GM19193 (cell line): ENCODE measurements around the gene RBMS3.

ENCODE experiments used
- POLR2A ChIP-seq: IDR thresholded peaks from 4 replicates; pipeline ENCODE4 v1.6.1; 2011; ENCODE audit not compliant: insufficient read depth, insufficient read length; ENCODE audit errors: extremely low read depth

Gene RBMS3

DNA sequence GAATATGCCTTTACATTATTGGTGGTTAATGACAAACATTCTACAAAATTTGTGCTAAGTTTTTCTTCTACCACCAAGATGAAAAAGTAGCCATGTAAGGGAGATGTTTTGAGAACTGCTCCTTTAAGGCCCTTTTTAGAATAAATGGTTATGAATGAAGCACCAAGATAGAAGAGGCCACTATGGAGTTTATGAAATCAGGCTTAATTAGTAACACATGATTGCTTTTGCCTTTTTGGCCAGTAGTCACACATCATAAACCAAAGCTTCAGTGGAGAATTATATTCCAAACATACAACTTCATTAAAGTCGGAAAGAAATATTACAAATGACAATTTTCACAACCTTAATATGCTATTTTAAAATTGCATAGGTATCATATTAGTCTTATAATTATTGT is 331.7 kb downstream of the RBMS3 start:
- no peak for TF ChIP-seq POLR2A

- no peak for TF ChIP-seq POLR2A
Measured at GRCh38 chr3:29614954-29615353, 334.1 kb downstream of the RBMS3 start.

DNA sequence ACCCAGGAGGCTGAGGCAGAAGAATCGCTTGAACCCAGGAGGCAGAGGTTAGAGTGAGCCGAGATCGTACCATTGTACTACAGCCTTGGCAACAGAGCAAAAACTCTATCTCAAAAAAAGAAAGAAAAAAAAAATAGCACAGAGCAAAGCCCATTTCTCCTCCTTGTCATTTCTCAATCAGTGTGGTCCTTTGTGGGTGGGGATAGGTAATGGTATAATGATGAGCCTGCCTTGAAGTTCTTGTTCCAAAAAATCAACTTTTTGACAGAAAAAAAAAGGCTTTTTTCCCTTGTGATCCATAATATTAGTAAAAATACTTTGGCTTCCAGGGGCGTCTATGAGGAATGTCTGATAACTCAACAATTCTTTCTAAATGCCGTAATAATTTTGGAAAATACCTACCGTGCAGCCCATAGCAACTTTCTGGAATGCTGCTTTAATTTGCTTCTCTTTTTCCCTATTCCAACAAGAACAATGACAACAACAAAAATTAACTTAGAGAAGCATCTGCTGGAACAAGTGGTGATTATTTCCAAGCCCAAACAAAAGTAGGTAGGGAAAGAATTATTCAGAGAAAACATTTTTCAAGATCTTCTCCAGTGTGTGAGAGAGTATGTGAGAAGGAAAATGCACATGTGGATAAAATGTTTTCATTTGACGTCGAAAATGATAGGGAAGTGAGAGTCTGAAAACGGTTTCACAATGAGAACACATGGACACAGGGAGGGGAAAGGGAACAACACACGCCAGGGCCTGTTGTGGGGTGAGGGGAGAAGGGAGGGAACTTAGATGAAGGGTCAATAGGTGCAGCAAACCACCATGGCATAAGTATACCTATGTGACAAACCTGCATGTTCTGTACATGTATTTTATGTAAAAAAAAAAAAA is 337.8 kb downstream of the RBMS3 start:
- TF ChIP-seq POLR2A = no peak

DNA sequence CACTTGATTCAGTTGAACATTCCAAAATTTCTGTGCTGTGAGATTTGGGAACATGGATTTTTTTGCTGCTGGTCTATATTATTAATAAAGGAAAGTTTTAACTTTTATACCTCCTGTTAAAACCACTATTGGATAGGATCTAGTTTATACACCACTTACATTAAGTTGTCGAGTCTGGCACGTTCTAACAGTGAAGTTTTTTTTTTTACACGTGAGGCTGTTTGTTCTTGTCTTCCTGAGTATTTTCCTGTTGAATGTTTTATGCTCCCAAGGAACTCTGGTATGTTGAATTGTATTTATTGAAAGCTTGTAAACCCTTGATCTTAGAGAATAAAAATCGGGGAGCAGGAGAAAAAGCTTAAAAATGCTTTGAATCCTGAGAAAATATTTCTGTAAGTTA is 338.8 kb downstream of the RBMS3 start:
- TF ChIP-seq POLR2A = no peak

- no peak for TF ChIP-seq POLR2A
Measured at GRCh38 chr3:29627136-29628117, 346.6 kb downstream of the RBMS3 start.

DNA sequence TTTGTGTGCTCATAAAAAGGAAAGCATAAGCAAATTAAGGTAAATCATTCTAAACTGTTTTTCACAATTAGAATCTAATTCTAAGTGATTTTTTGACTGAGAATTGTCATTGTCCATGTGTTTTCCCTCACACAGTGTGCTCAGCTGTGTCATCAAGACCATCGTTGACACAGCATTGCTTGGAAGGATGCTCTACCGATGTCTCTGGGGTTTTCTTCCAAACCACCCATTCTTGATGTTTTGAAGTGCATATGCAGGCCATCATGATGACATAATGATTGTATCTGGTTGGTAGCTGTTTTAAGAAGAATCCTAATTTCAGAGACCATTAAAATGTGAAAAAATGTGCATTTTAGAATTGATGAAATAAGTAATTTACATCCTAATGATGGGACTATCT is 347.9 kb downstream of the RBMS3 start:
- no peak for TF ChIP-seq POLR2A

DNA sequence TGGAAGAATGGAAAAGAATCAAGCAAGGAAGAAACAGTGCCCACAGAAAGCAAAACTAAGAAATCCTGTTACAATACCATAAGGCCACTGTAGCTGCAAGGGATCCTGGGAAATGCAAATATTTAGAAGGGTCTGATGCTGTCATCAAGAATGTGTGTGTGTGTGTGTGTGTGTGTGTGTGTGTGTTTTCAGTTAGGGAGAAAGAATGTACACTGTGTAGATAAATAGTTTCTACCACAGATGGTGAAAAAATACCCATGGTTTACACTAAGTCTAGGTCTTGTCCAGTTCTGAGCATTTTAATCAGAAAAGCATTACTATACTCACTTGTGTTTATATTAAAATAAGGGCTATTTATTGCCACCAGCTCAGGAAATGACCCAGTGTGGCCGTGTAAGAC is 355.0 kb downstream of the RBMS3 start:
- no peak for TF ChIP-seq POLR2A

DNA sequence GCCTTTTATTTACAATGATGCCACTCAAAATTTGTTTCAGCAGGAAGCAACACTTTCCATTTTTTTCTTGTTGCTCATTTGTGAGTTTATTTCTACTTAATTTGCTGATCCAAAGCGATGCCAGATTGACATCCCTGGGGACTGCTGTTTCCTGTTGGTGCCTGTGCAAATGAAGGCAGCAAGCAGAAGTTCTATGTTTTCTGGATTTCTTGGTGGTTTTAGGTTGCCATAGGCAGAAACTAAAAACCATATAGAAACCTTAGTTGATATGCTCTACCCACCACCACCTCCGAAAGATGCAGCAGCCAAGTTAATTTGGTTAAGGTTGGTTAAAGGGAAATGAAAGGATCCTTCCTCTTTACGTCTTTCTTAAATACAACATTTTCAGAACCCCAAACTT is 356.2 kb downstream of the RBMS3 start:
- no peak for TF ChIP-seq POLR2A

DNA sequence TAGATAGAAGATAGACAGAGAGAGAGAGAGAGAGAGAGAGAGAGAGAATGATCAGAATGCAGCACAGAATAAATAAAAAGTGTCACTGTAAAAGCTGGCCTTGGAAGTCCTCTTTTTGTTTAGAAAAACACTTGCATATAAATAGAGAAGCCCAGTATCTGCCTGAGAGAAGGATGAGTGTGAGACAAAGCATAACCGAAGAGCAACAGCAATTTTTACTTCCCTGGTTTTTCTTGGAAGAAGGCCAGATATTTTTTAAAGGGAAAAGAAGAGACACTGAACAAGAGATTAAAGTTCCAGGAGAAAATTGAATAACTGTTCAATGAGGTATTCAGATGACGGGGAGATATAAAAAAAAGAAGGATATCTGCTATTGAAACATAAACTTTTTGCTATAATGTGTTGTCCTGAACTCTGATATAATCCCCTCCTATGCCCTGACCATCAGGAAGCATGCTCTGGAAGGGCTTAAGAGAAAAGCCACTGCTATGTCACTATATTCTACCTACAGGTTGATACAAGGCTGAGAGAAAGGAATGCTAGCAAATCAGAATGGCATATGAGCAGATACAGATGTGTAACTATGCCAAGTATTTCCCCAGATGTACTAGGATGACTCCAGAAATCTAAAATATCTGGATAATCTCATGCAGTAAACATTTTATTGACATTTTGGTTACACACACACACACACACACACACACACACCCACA is 358.9 kb downstream of the RBMS3 start:
- TF ChIP-seq POLR2A = no peak

GRCh38 chr3:29642393-29643033 is 361.6 kb downstream of the RBMS3 start:
- no peak for TF ChIP-seq POLR2A

GRCh38 chr3:29643034-29643425 is 362.2 kb downstream of the RBMS3 start:
- no peak for TF ChIP-seq POLR2A

DNA sequence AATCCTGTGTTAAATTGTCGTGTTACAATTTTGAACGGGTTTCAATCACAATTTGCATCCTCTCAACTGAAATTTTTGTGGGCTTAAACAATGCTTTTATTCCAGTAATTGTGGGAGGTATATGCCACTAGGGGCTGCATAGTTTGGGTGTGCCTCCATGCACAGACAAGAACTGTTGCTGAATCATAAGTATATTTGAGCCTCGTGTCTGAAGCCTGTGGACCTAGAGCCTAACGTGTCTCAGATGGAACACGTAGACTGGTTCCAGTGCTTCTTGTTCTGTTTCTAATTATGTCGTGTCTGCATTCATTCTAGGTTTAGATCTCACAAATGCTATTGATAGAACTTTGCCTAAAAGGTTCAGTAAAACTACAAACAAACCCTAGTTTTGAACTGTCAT is 363.4 kb downstream of the RBMS3 start:
- no peak for TF ChIP-seq POLR2A

GRCh38 chr3:29644956-29645636 is 364.2 kb downstream of the RBMS3 start:
- TF ChIP-seq POLR2A = no peak

DNA sequence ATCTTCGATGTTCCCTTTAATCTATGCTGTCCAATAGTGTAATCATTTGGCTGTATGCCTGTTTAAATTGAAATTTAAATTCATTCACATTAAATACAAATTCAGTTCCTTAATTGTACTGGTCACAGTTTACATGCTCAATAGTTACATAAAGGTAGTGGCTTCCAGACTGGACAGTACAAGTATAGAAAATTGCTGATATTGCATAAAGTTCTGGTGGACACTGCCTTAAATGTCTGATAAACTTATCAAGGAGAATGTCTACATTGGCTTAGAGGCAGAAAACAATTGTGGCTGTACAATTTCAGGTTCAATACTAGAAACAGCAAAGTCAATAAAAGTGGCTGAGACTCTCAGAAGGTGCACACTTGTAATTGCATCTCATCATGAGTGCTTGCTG is 365.2 kb downstream of the RBMS3 start:
- no peak for TF ChIP-seq POLR2A
